Upper lobe of left lung (tissue), 6 donors: ENCODE results near the gene FIBCD1. TPM values are rescaled to one million over a fixed set of nuclear protein-coding genes. Genes with fewer than 3 reads are reported as not detected.

Experiments
- ATAC-seq, 2 donors: fragments of 200-7000 bp; cut with Tn5 transposase; one replicate each; pipeline ENCODE4 v1.9.1; 2022; ENCODE audit warnings: mild to moderate bottlenecking in 2 of 2, moderate library complexity in 2 of 2; ENCODE audit not compliant: low FRiP score in 2 of 2
- DNase-seq, 2 donors: peaks; one replicate each; pipeline ENCODE4 v3.0.0-alpha.2; 2019 to 2020
- H3K27ac ChIP-seq, 4 donors: fragments of 200-600 bp; sonication (generic); one replicate each; pipeline ENCODE4 v1.5.1; 2016 to 2019
- H3K27me3 ChIP-seq, 4 donors: fragments of 200-600 bp; sonication (generic); one replicate each; pipeline ENCODE4 v1.5.1; 2017 to 2019
- H3K36me3 ChIP-seq, 4 donors: fragments of 200-600 bp; sonication (generic); one replicate each; pipeline ENCODE4 v1.5.1; 2016 to 2019
- H3K4me1 ChIP-seq, 4 donors: fragments of 200-600 bp; sonication (generic); one replicate each; pipeline ENCODE4 v1.5.1; 2018 to 2019
- H3K4me3 ChIP-seq, 4 donors: fragments of 200-600 bp; sonication (generic); one replicate each; pipeline ENCODE4 v1.5.1; 2017 to 2019; ENCODE audit warnings: mild to moderate bottlenecking in 2 of 4, moderate library complexity in 1 of 4
- H3K9me3 ChIP-seq, 4 donors: fragments of 200-600 bp; sonication (generic); one replicate each; pipeline ENCODE4 v1.5.1; 2018 to 2019
- CTCF ChIP-seq, 6 experiments: fragments of 450-650 bp in 4 of 6; fragments of 200-600 bp in 2 of 6; sonication (generic) in 2 of 6; IDR thresholded peaks; one replicate each; pipeline ENCODE4 v1.5.1; 2016 to 2019; ENCODE audit warnings: antibody characterized with exemption in 6 of 6
- EP300 ChIP-seq, 4 donors: sonication (generic); formaldehyde crosslinking; IDR thresholded peaks; one replicate each; pipeline ENCODE4 v1.5.1; 2017; ENCODE audit warnings: antibody characterized with exemption in 4 of 4, control low read depth in 2 of 4
- POLR2A ChIP-seq, 4 donors: fragments of 450-650 bp; IDR thresholded peaks; one replicate each; pipeline ENCODE4 v1.5.1; 2016 to 2017; ENCODE audit warnings: antibody characterized with exemption in 4 of 4, mild to moderate bottlenecking in 2 of 4
- POLR2AphosphoS5 ChIP-seq, 2 donors: sonication (generic); formaldehyde crosslinking; IDR thresholded peaks; one replicate each; pipeline ENCODE4 v1.5.1; 2017; ENCODE audit warnings: antibody characterized with exemption in 2 of 2
- WGBS, 2 donors: methylation state at CpG; one replicate each; pipeline ENCODE4 v1.1.5; 2017 to 2018; 5-methylcytosine and 5-hydroxymethylcytosine counted together
- total RNA-seq, 6 donors: library from RNA; depleted of rRNA in 4 of 6; stranded (reverse); fragments of >200 nt in 4 of 6; gene quantifications; one replicate each; pipeline versions ENCODE4 v1.1.0 to v1.2.1, GENCODE V29; 2016 to 2021
- donor health status: DM: no; HTN: no; CAD: no; lungs with moderate emphysema.
- donor health status: DM: no; HTN: yes; CAD: no; lungs with severe emphysema.

The FIBCD1 gene
- total RNA-seq, 6 donors from 2014 or later = 0.30 to 15.8 (median 4.1) TPM

GRCh38 chr9:130920762-130921299 is 18.2 kb downstream of the FIBCD1 start:
- Histone ChIP-seq H3K4me3 (no peak overlapping the region), H3K9me3 (no peaks in the 10 kb centered on the region), H3K36me3 (no peaks in the 10 kb centered on the region), H3K4me1 (no peaks in the 10 kb centered on the region), H3K27me3 (no peaks in the 10 kb centered on the region), H3K27ac (no peak overlapping the region)
- no peak for ATAC-seq
- 59 to 60% methylated on average over 12 to 14 of the region's 14 CpGs for WGBS, 2 donors
- TF ChIP-seq CTCF (IDR thresholded peaks at IDR 0.05) = no peak
- DNase-seq = peak in 1 of 2 donors; percentile 63

- H3K36me3 ChIP-seq = no peaks in the 10 kb centered on the region
- WGBS, 2 donors = 89 to 97% methylated on average over 5 to 8 of the region's 8 CpGs
- DNase-seq (no peak), ATAC-seq (no peak)
- no peak overlapping the region for H3K4me3 ChIP-seq
- no peaks in the 10 kb centered on the region for H3K4me1 ChIP-seq
- no peaks in the 10 kb centered on the region for H3K9me3 ChIP-seq
- H3K27ac ChIP-seq = no peak overlapping the region
- no peak for TF ChIP-seq EP300 (IDR thresholded peaks at IDR 0.05)
- no peak for TF ChIP-seq POLR2A (IDR thresholded peaks at IDR 0.05)
- no peak for TF ChIP-seq POLR2AphosphoS5 (IDR thresholded peaks at IDR 0.05)
- no peak for TF ChIP-seq CTCF (IDR thresholded peaks at IDR 0.05)
- no peaks in the 10 kb centered on the region for H3K27me3 ChIP-seq
Observed at GRCh38 chr9:130920233-130920632, 18.8 kb downstream of the FIBCD1 start.

- TF ChIP-seq EP300 (IDR thresholded peaks at IDR 0.05) = no peak
- no peak for TF ChIP-seq POLR2AphosphoS5 (IDR thresholded peaks at IDR 0.05)
- TF ChIP-seq POLR2A (IDR thresholded peaks at IDR 0.05) = no peak
- TF ChIP-seq CTCF (IDR thresholded peaks at IDR 0.05) = no peak
- no peaks in the 10 kb centered on the region for H3K9me3 ChIP-seq
- peak in 1 of 2 donors; percentile 54 for DNase-seq
- H3K4me3 ChIP-seq = no peak overlapping the region
- H3K27me3 ChIP-seq = no peaks in the 10 kb centered on the region
- no peaks in the 10 kb centered on the region for H3K4me1 ChIP-seq
- H3K36me3 ChIP-seq = no peaks in the 10 kb centered on the region
- H3K27ac ChIP-seq = no peak overlapping the region
- ATAC-seq = no peak
- 64 to 74% methylated on average over 8 to 14 of the region's 14 CpGs for WGBS, 2 donors
Observed at GRCh38 chr9:130919559-130920145, 19.4 kb downstream of the FIBCD1 start.

- no peak for TF ChIP-seq POLR2A (IDR thresholded peaks at IDR 0.05)
- no peaks in the 10 kb centered on the region for H3K27me3 ChIP-seq
- H3K9me3 ChIP-seq = no peaks in the 10 kb centered on the region
- DNase-seq (peak in 1 of 2 donors; percentile 69), ATAC-seq (no peak)
- no peak overlapping the region for H3K27ac ChIP-seq
- H3K36me3 ChIP-seq = no peaks in the 10 kb centered on the region
- no peak overlapping the region for H3K4me3 ChIP-seq
- no peaks in the 10 kb centered on the region for H3K4me1 ChIP-seq
- WGBS, 2 donors = 79 to 80% methylated on average over 18 to 33 of the region's 33 CpGs
Observed at GRCh38 chr9:130918826-130919558, 20.1 kb downstream of the FIBCD1 start.

- H3K4me3 ChIP-seq = no peak overlapping the region
- no peak for TF ChIP-seq POLR2AphosphoS5 (IDR thresholded peaks at IDR 0.05)
- no peak for TF ChIP-seq POLR2A (IDR thresholded peaks at IDR 0.05)
- no peak for TF ChIP-seq EP300 (IDR thresholded peaks at IDR 0.05)
- no peak for TF ChIP-seq CTCF (IDR thresholded peaks at IDR 0.05)
- H3K9me3 ChIP-seq = no peaks in the 10 kb centered on the region
- H3K27me3 ChIP-seq = no peaks in the 10 kb centered on the region
- 67 to 70% methylated on average over 8 to 9 of the region's 9 CpGs for WGBS, 2 donors
- H3K4me1 ChIP-seq = no peaks in the 10 kb centered on the region
- DNase-seq = no peak
- no peak overlapping the region for H3K27ac ChIP-seq
- ATAC-seq = no peak
- H3K36me3 ChIP-seq = no peaks in the 10 kb centered on the region
Observed at GRCh38 chr9:130918101-130918825, 20.8 kb downstream of the FIBCD1 start.
